ENCODE measurements around the gene BRWD1.

GRCh38 chr21:39182016-39182415 is 131.4 kb downstream of the BRWD1 start:
- TF ChIP-seq CTCF (IDR thresholded peaks at IDR 0.05; ENCODE audit: poor library complexity, severe bottlenecking) (no peak), TAF1 (IDR thresholded peaks at IDR 0.05; ENCODE audit: low read depth) (no peak), POLR2AphosphoS5 (IDR thresholded peaks at IDR 0.05) (no peak)

Data from neural cell (in vitro differentiated cells).